ENCODE results near the gene GRK5.

DNA sequence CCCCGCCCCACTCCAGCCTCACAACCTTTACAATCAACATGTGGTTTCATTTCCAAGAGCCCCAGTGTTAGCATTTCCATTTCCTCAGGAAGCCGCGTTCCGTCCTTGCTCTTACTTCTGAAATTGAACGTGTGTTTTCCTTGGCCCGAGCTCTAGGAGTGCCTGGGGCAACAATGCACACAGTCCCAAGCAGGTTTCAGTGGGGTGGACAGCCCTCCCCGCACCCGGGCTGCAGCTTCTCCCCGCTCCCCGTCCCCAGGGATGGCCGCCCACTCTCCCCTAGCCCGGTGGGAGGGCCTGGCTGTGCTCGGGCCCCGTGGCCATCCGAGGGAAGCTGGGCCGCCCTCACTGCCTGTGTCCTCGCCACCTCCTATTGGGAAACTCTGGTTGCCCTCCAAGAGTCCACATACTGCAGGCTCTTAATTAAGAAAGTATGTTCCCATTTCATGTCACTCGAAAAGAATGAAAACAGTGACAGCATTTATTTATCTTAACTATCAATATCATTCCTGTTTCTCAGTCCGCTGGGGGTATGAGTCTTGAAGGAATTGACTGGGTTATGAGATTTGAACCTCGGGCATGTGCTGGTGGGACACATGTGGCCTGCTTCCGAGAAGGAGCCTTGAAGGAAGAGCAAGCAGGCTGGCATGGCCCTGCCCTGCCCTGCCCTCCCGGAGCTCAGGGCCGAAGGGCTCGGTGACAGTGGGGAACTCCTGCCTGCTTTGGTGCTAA lies 163.8 kb downstream of the GRK5 start:
- TF ChIP-seq POLR2AphosphoS5 (IDR thresholded peaks at IDR 0.05) = no peak
- TF ChIP-seq, protein P1, sequence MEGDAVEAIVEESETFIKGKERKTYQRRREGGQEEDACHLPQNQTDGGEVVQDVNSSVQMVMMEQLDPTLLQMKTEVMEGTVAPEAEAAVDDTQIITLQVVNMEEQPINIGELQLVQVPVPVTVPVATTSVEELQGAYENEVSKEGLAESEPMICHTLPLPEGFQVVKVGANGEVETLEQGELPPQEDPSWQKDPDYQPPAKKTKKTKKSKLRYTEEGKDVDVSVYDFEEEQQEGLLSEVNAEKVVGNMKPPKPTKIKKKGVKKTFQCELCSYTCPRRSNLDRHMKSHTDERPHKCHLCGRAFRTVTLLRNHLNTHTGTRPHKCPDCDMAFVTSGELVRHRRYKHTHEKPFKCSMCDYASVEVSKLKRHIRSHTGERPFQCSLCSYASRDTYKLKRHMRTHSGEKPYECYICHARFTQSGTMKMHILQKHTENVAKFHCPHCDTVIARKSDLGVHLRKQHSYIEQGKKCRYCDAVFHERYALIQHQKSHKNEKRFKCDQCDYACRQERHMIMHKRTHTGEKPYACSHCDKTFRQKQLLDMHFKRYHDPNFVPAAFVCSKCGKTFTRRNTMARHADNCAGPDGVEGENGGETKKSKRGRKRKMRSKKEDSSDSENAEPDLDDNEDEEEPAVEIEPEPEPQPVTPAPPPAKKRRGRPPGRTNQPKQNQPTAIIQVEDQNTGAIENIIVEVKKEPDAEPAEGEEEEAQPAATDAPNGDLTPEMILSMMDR (IDR thresholded peaks at IDR 0.05) = no peak

Measured in prostate gland (tissue), 2 donors.